ENCODE data around the gene MRC2. TPM values are rescaled to one million over a fixed set of nuclear protein-coding genes. Genes with fewer than 3 reads are reported as not detected.

MRC2 gene
- total and polyA plus RNA-seq, 2 of the 13 experiments (the other 11 are each of a cell fraction or from before 2014, with no cell fraction given) = not detected

GRCh38 chr17:62678214-62678919, 50.9 kb downstream of the MRC2 start:
- ATAC-seq = no peak
- POLR2A ChIA-PET = no interaction called here
- Histone ChIP-seq H3K27ac (ENCODE audit: extremely low read length, insufficient read depth, low read length) (no peak overlapping the region), H3K4me3 (replicated peaks in 1 of 3; ENCODE audit: insufficient read depth in 1 of 3, low read depth in 2 of 3, low read length in 3 of 3) (no peak overlapping the region), H3K4me1 (ENCODE audit: insufficient read depth, low read length) (no peaks in the 10 kb centered on the region), H4K20me1 (ENCODE audit: insufficient read depth, low read length) (no peaks in the 10 kb centered on the region), H2AFZ (ENCODE audit: low read length) (no peak overlapping the region), H3K4me2 (ENCODE audit: low read depth, low read length) (no peak overlapping the region), H3K9me3 (ENCODE audit: low read length) (no peaks in the 10 kb centered on the region), H3K36me3 (replicated peaks in 1 of 2; ENCODE audit: control insufficient read depth in 1 of 2, insufficient read depth in 2 of 2, low read length in 2 of 2) (no peaks in the 10 kb centered on the region), H3K27me3 (ENCODE audit: control insufficient read depth in 1 of 2, insufficient read depth in 2 of 2, low read length in 2 of 2) (peaks cover 5 to 47% of the 10 kb centered on the region in 2 experiments; a peak in 3 of 5 replicates), H3K79me2 (ENCODE audit: insufficient read depth, low read length) (no peaks in the 10 kb centered on the region), H3K9ac (ENCODE audit: insufficient read depth, low read depth, low read length) (no peak overlapping the region)
- no peak for DNase-seq (ENCODE audit: low spot score)
- TF ChIP-seq ZNF780A (CRISPR knock-in tag; IDR thresholded peaks at IDR 0.05) = no peak
- no peak for TF ChIP-seq ZNF44 (CRISPR knock-in tag; IDR thresholded peaks at IDR 0.05)
- no peak for TF ChIP-seq PAX8 (CRISPR knock-in tag; IDR thresholded peaks at IDR 0.05; ENCODE audit: borderline replicate concordance)
- no peak for TF ChIP-seq CBX2 (IDR thresholded peaks at IDR 0.05; ENCODE audit: low read depth, low read length)
- TF ChIP-seq CBX2 (CRISPR knock-in tag; IDR thresholded peaks at IDR 0.05; ENCODE audit: low read depth) = no peak
- TF ChIP-seq HDAC6 (IDR thresholded peaks at IDR 0.05; ENCODE audit: low read depth, low read length) = no peak
- TF ChIP-seq MLX (CRISPR knock-in tag; IDR thresholded peaks at IDR 0.05) = no peak
- TF ChIP-seq DZIP1 (CRISPR knock-in tag; IDR thresholded peaks at IDR 0.05) = no peak
- TF ChIP-seq DBP (CRISPR knock-in tag; IDR thresholded peaks at IDR 0.05; ENCODE audit: not compliant biosample characterization) = no peak
- TF ChIP-seq ZNF800 (CRISPR knock-in tag; IDR thresholded peaks at IDR 0.05) = no peak
- TF ChIP-seq PHF5A (CRISPR knock-in tag; IDR thresholded peaks at IDR 0.05; ENCODE audit: low read depth, unreplicated experiment) = no peak
- TF ChIP-seq ZNF547 (CRISPR knock-in tag; IDR thresholded peaks at IDR 0.05) = no peak
- CTCF ChIA-PET (ENCODE audit: low intra/inter-chr PET ratio, low total read pairs) = no interaction called here
- no TSS peak for BruUV-seq (replicated peaks)
- in situ Hi-C loops (cut with HindIII; ENCODE audit: extremely low pct_ligation_motif_present, low pct_unique_long_range_greater_than_20kb) = no loop called here
- no peak for FAIRE-seq
- 54% methylated on average over 9 of the region's 10 CpGs for WGBS (ENCODE audit: low lambda C conversion rate)
- intact Hi-C loops (cut with micrococcal nuclease; ENCODE audit: unreplicated experiment) = no loop called here

Measured in HepG2 (cell line).